ENCODE data around the gene RCCD1. TPM values are rescaled to one million over a fixed set of nuclear protein-coding genes. Genes with fewer than 3 reads are reported as not detected.

RCCD1 gene
- total and polyA plus RNA-seq, 5 donors from 2014 or later: 2.2 to 6.2 (median 4.0) TPM

GRCh38 chr15:90939756-90940155 lies 14.9 kb upstream of the RCCD1 start:
- H3K9me3 Mint-ChIP-seq: no peaks in the 10 kb centered on the region
- Histone ChIP-seq H3K9me3 (ENCODE audit: control insufficient read depth in 2 of 2, low read length in 2 of 2) (no peaks in the 10 kb centered on the region), H3K27ac (ENCODE audit: insufficient read depth, low read length, poor library complexity, severe bottlenecking) (no peak overlapping the region), H3K27me3 (ENCODE audit: control insufficient read depth, insufficient read depth, low read length) (no peaks in the 10 kb centered on the region), H3K4me1 (ENCODE audit: control insufficient read depth, insufficient read depth, low read length, poor library complexity, severe bottlenecking) (peaks cover 17% of the 10 kb centered on the region), H3K36me3 (ENCODE audit: control insufficient read depth, insufficient read depth, low read length) (peaks cover 58% of the 10 kb centered on the region), H3K4me3 (ENCODE audit: low read depth, low read length) (no peak overlapping the region)
- H3K27me3 Mint-ChIP-seq: no peaks in the 10 kb centered on the region
- H3K4me1 Mint-ChIP-seq: peaks cover 0 to 21% (median 10%) of the 10 kb centered on the region in 4 donors
- peaks cover 30% of the 10 kb centered on the region for H3K36me3 Mint-ChIP-seq
- peak overlapping the region in 2 of 4 donors; percentile 44 to 47 for H3K4me3 Mint-ChIP-seq
- no peak overlapping the region for H3K27ac Mint-ChIP-seq
- DNase-seq: no peak
- ATAC-seq (ENCODE audit: low read depth in 2 of 2): no peak

DNA sequence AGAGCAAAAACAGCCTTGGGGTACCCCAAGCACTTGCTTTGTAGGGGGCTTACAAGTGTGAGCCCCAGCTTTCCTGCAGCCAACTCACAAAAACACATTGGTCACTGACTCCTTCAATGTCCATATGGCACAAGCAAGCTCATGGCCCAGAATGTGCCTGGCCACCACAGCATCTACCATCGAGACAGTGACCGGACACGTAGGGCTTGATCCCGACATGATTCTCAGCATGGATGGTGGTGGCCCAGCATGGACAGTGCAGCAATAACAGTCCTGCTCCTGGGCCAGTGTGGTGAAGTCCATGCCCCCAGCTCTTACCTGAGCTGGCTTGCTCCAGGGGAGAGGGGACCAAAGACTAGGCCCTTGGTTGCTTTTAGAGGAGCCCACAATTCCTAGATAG lies 13.6 kb upstream of the RCCD1 start:
- no peaks in the 10 kb centered on the region for H3K9me3 ChIP-seq (ENCODE audit: control insufficient read depth in 2 of 2, low read length in 2 of 2)
- no peaks in the 10 kb centered on the region for H3K9me3 Mint-ChIP-seq
- peak overlapping the region in 1 of 4 donors; percentile 78 for H3K4me3 Mint-ChIP-seq
- H3K27ac Mint-ChIP-seq: peak overlapping the region in 1 of 3 donors; percentile 65
- H3K36me3 ChIP-seq (ENCODE audit: control insufficient read depth, insufficient read depth, low read length): peaks cover 64% of the 10 kb centered on the region
- peaks cover 34% of the 10 kb centered on the region for H3K36me3 Mint-ChIP-seq
- DNase-seq (no peak), ATAC-seq (ENCODE audit: low read depth in 2 of 2) (no peak)
- H3K27me3 ChIP-seq (ENCODE audit: control insufficient read depth, insufficient read depth, low read length): no peaks in the 10 kb centered on the region
- H3K27ac ChIP-seq (ENCODE audit: insufficient read depth, low read length, poor library complexity, severe bottlenecking): no peak overlapping the region
- no peaks in the 10 kb centered on the region for H3K27me3 Mint-ChIP-seq
- H3K4me3 ChIP-seq (ENCODE audit: low read depth, low read length): no peak overlapping the region
- peaks cover 7% of the 10 kb centered on the region for H3K4me1 ChIP-seq (ENCODE audit: control insufficient read depth, insufficient read depth, low read length, poor library complexity, severe bottlenecking)
- H3K4me1 Mint-ChIP-seq: peaks cover 0 to 10% (median 9%) of the 10 kb centered on the region in 4 donors

DNA sequence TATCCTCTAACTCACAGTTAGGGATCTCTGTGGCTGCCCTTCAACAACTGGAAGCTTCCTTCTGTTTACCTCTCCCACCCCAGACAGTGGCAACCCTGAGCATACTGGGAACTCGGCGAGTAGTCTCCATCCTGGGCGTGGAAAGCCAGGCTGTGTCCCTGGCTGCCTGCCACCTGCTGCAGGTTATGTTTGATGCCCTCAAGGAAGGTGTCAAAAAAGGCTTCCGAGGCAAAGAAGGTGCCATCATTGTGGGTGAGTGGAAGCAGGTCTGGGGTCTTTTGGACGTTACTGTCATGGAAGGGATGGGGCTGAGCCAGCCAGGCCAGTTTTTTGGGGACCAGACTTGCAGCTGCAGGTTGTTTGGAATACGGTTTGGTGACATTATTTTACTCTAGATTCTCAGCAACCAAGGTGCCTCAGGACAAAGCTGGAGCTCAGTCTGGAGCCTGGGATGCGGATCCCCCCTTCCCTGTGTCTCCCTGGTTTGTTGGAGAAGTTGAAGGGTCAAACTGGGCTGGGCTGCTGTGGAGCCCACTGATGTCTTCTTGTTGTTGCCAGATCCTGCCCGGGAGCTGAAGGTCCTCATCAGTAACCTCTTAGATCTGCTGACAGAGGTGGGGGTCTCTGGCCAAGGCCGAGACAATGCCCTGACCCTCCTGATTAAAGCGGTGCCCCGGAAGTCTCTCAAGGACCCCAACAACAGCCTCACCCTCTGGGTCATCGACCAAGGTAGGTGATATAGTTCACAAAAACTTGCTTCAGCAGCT lies 12.1 kb upstream of the RCCD1 start:
- Histone ChIP-seq H3K9me3 (ENCODE audit: control insufficient read depth in 2 of 2, low read length in 2 of 2) (no peaks in the 10 kb centered on the region), H3K36me3 (ENCODE audit: control insufficient read depth, insufficient read depth, low read length) (peaks cover 75% of the 10 kb centered on the region), H3K27me3 (ENCODE audit: control insufficient read depth, insufficient read depth, low read length) (no peaks in the 10 kb centered on the region), H3K27ac (ENCODE audit: insufficient read depth, low read length, poor library complexity, severe bottlenecking) (no peak overlapping the region), H3K4me3 (ENCODE audit: low read depth, low read length) (no peak overlapping the region), H3K4me1 (ENCODE audit: control insufficient read depth, insufficient read depth, low read length, poor library complexity, severe bottlenecking) (no peaks in the 10 kb centered on the region)
- H3K4me1 Mint-ChIP-seq: no peaks in the 10 kb centered on the region
- no peak overlapping the region for H3K27ac Mint-ChIP-seq
- no peaks in the 10 kb centered on the region for H3K9me3 Mint-ChIP-seq
- peaks cover 26% of the 10 kb centered on the region for H3K36me3 Mint-ChIP-seq
- ATAC-seq (ENCODE audit: low read depth in 2 of 2): no peak
- no peaks in the 10 kb centered on the region for H3K27me3 Mint-ChIP-seq
- DNase-seq: no peak
- H3K4me3 Mint-ChIP-seq: peak overlapping the region in 1 of 4 donors; percentile 69

DNA sequence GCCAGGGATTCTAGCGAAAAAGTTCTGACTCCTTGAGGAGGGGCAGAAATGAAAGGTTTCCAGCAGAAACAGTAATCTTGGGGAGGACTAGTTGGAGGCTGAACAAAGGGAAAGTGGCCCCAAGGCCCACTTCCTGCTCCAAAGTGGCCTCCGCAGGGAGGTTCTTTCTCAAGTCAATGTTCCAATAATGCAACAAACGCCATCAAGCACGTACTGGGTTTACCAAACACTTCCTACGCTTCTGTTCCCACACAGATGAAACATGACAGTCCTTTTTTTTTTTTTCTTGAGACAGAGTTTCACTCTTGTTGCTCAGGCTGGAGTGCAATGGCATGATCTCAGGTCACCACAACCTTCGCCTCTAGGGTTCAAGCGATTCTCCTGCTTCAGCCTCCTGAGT lies 9.6 kb upstream of the RCCD1 start:
- H3K9me3 ChIP-seq (ENCODE audit: control insufficient read depth in 2 of 2, low read length in 2 of 2): no peaks in the 10 kb centered on the region
- ATAC-seq (ENCODE audit: low read depth in 2 of 2) (no peak), DNase-seq (no peak)
- no peak overlapping the region for H3K27ac ChIP-seq (ENCODE audit: insufficient read depth, low read length, poor library complexity, severe bottlenecking)
- peaks cover 81% of the 10 kb centered on the region for H3K36me3 ChIP-seq (ENCODE audit: control insufficient read depth, insufficient read depth, low read length)
- no peaks in the 10 kb centered on the region for H3K27me3 ChIP-seq (ENCODE audit: control insufficient read depth, insufficient read depth, low read length)
- Mint-ChIP-seq H3K36me3 (peaks cover 27% of the 10 kb centered on the region), H3K27me3 (no peaks in the 10 kb centered on the region), H3K27ac (no peak overlapping the region), H3K4me3 (no peak overlapping the region), H3K4me1 (no peaks in the 10 kb centered on the region), H3K9me3 (no peaks in the 10 kb centered on the region)
- no peak overlapping the region for H3K4me3 ChIP-seq (ENCODE audit: low read depth, low read length)
- H3K4me1 ChIP-seq (ENCODE audit: control insufficient read depth, insufficient read depth, low read length, poor library complexity, severe bottlenecking): no peaks in the 10 kb centered on the region

DNA sequence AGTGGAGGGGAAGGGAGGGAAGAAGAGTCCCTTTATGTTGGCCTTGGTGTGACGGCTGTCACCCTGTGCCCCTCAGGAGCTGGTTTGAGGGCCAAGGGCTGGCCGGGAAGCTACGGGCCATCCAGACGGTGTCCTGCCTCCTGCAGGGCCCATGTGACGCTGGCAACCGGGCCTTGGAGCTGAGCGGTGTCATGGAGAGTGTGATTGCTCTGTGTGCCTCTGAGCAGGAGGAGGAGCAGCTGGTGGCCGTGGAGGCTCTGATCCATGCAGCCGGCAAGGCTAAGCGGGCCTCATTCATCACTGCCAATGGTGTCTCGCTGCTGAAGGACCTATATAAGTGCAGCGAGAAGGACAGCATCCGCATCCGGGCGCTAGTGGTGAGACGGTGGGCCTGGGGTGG lies 8.1 kb upstream of the RCCD1 start:
- no peak for ATAC-seq (ENCODE audit: low read depth in 2 of 2)

GRCh38 chr15:90946941-90947576 lies 7.6 kb upstream of the RCCD1 start:
- ATAC-seq (ENCODE audit: low read depth in 2 of 2) (no peak), DNase-seq (no peak)
- H3K27ac Mint-ChIP-seq: no peak overlapping the region
- H3K36me3 ChIP-seq (ENCODE audit: control insufficient read depth, insufficient read depth, low read length): peaks cover 77% of the 10 kb centered on the region
- H3K4me3 Mint-ChIP-seq: no peak overlapping the region
- no peaks in the 10 kb centered on the region for H3K27me3 Mint-ChIP-seq
- H3K9me3 Mint-ChIP-seq: no peaks in the 10 kb centered on the region
- no peaks in the 10 kb centered on the region for H3K27me3 ChIP-seq (ENCODE audit: control insufficient read depth, insufficient read depth, low read length)
- no peaks in the 10 kb centered on the region for H3K9me3 ChIP-seq (ENCODE audit: control insufficient read depth in 2 of 2, low read length in 2 of 2)
- peaks cover 20% of the 10 kb centered on the region for H3K36me3 Mint-ChIP-seq
- no peak overlapping the region for H3K27ac ChIP-seq (ENCODE audit: insufficient read depth, low read length, poor library complexity, severe bottlenecking)
- H3K4me1 Mint-ChIP-seq: no peaks in the 10 kb centered on the region
- no peaks in the 10 kb centered on the region for H3K4me1 ChIP-seq (ENCODE audit: control insufficient read depth, insufficient read depth, low read length, poor library complexity, severe bottlenecking)
- no peak overlapping the region for H3K4me3 ChIP-seq (ENCODE audit: low read depth, low read length)

More for the DNA sequence above, 8.1 kb upstream of the RCCD1 start:
- no peak for DNase-seq
- Histone ChIP-seq H3K9me3 (ENCODE audit: control insufficient read depth in 2 of 2, low read length in 2 of 2) (no peaks in the 10 kb centered on the region), H3K4me3 (ENCODE audit: low read depth, low read length) (no peak overlapping the region), H3K27me3 (ENCODE audit: control insufficient read depth, insufficient read depth, low read length) (no peaks in the 10 kb centered on the region), H3K36me3 (ENCODE audit: control insufficient read depth, insufficient read depth, low read length) (peaks cover 76% of the 10 kb centered on the region), H3K4me1 (ENCODE audit: control insufficient read depth, insufficient read depth, low read length, poor library complexity, severe bottlenecking) (no peaks in the 10 kb centered on the region), H3K27ac (ENCODE audit: insufficient read depth, low read length, poor library complexity, severe bottlenecking) (no peak overlapping the region)
- no peaks in the 10 kb centered on the region for H3K9me3 Mint-ChIP-seq
- H3K4me1 Mint-ChIP-seq: no peaks in the 10 kb centered on the region
- peaks cover 17% of the 10 kb centered on the region for H3K36me3 Mint-ChIP-seq
- no peaks in the 10 kb centered on the region for H3K27me3 Mint-ChIP-seq
- no peak overlapping the region for H3K27ac Mint-ChIP-seq
- H3K4me3 Mint-ChIP-seq: no peak overlapping the region

DNA sequence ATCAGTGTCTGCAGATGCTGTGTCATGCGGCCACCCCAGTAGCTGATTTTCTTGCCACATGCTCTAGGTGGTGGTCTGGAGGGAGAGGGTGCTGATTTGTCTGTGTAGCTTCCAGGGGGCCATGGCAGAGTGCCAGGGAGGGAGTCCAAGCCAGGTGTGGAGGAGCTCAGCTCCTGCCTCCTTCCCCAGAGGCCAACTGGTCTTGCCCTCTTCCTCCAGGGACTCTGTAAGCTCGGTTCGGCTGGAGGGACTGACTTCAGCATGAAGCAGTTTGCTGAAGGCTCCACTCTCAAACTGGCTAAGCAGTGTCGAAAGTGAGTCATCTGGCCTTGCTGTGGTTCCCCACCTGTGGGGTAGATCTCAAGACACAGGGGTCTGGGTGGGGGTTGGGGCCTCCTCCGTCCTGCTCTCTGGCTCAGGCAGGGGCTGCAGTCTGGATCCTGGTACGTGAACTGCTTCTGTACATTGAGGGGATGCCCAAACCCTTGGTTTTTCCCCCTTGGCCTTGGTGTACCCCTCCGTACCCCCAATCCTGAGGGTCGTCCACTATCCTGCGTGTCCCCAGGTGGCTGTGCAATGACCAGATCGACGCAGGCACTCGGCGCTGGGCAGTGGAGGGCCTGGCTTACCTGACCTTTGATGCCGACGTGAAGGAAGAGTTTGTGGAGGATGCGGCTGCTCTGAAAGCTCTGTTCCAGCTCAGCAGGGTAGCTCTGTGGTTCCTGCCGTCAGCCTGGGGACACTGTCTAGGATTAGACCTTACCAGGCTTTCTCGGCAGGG lies 6.9 kb upstream of the RCCD1 start:
- Histone ChIP-seq H3K4me1 (ENCODE audit: control insufficient read depth, insufficient read depth, low read length, poor library complexity, severe bottlenecking) (no peaks in the 10 kb centered on the region), H3K4me3 (ENCODE audit: low read depth, low read length) (no peak overlapping the region), H3K27ac (ENCODE audit: insufficient read depth, low read length, poor library complexity, severe bottlenecking) (no peak overlapping the region), H3K9me3 (ENCODE audit: control insufficient read depth in 2 of 2, low read length in 2 of 2) (no peaks in the 10 kb centered on the region), H3K27me3 (ENCODE audit: control insufficient read depth, insufficient read depth, low read length) (no peaks in the 10 kb centered on the region), H3K36me3 (ENCODE audit: control insufficient read depth, insufficient read depth, low read length) (peaks cover 72% of the 10 kb centered on the region)
- Mint-ChIP-seq H3K27ac (peak overlapping the region in 1 of 3 donors; percentile 35), H3K27me3 (no peaks in the 10 kb centered on the region), H3K4me1 (no peaks in the 10 kb centered on the region), H3K9me3 (peaks cover 0 to 1% (median 0%) of the 10 kb centered on the region in 7 donors), H3K36me3 (peaks cover 25% of the 10 kb centered on the region), H3K4me3 (no peak overlapping the region)
- ATAC-seq (ENCODE audit: low read depth in 2 of 2) (no peak), DNase-seq (no peak)

Data from CD4-positive, CD25-positive, alpha-beta regulatory T cell (primary cell).